GM21447 (cell line): ENCODE data around the gene GFOD1.
"Not testable (repeated sequence)": the region's sequence is repeated elsewhere in the genome, so short reads cannot be mapped to it uniquely, and the experiment has no call there.

Experiments
- ATAC-seq: cut with Tn5 transposase; IDR thresholded peaks from one replicate; pipeline ENCODE4 v1.9.1; 2021; ENCODE audit not compliant: unreplicated experiment

Gene GFOD1

DNA sequence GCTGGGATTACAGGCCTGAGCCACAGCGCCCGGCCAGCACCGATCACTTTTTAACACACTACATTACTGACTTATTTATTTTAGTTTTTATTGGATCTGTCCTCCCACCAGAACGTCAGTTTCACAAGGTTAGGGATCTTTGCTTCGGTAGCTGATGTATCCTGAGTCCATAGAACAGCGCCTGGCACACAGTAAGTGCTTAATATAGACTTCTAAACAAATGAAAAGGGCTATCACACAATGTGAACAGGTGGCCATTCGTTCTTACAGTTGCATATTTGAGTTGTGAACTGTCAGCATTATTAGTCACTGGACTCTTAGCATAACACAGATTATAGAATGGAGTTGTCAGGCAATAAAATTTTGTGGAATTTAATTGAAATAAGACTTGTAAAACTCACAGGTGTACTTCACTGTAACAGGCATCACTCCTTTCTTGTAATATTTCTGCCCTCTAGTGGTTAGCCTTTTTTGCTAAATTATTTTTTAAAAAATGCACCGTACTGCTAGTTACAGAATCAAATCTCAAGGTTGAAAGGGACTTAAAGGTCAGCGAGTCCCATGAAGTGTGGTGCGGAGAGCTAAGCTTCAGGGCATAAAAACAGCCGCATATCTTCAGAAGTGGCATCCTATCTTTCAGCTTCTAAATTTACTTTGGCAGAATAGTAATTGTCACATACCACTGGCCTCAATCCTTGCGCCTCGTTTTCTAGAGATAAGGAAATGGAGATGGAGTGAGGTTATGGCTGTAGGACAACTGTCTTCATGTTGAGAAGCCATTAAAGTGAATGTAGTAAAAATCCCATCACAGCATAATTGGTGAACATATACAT is 155.7 kb downstream of the GFOD1 start:
- no peak for ATAC-seq

DNA sequence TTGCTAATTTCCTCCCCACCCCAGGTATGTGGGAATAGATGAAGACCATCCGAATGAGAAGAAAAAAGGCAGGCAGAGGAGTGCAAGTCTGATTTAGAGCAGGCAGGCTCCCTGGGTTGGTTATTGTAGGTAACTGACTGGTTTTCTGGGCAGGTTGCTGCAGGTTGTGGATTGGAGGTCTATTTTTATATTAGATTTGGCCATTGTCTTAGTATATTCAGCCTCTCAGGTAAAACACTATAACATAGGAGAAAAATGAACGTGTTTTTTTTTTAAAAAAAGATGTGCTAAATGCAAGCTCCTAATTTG is 158.6 kb downstream of the GFOD1 start:
- ATAC-seq, result peak; percentile 8

DNA sequence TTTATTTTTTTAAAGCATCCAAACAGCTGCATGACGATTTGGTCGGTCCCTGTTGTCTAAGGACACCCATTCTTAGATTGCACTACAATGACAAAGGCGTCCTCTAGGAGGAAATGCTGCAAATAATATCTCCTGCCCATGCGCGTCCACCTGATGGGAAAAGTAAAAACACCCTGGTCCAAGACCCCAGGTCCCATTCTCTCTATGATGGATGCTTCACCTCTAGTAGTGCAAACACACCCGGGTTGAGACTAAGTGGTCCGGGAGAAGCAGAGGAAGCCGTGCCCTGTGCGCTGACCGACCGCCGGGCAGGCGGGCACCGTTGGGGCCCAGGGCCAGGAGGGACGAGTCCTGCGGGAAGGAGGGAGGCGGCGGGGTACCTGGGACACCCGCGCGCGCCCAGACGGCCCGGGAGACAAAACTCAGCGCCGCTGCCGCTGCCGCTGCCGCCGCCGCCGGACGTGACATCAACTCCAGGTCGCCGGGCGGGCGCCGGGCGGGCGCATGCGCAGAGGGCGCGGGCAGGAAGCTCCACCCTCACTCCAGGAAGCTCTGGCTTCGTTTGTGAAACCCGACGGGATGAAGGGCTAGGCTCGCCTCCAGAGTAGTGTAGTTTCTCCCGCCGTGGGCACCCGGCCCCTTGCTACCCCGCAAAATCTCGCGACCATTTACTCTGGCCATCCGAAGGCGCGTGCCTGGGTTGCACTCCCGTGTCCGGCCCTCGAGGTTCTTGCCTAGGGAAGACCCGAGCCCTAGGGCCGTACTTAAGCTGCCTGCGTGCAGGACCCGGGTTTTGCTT is 159.1 kb downstream of the GFOD1 start, which contains the start of gene TBC1D7:
Gene TBC1D7, minus strand, starts transcription at position 462 of the 799 bp plus-strand sequence. CDS start 1,639 bp downstream, outside the sequence.
- ATAC-seq, result peak; percentile 87

DNA sequence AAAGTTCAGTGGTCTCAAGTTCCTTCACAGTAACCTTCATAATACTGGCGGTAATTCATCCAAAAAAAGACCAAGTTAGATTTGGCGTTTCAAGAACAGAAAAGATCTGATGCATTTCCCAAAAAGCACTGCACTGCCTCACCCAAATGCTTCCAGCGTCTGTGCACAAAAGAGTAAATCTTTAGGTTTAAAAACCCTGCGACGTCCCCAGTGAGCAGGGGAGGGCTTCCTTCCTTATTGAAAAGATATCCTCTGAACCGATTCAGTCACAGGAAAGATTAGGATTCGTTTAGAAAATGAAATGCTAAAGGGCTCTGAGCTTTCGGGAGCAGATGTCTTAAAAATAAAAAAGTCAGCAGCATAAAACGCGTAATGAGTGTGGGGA is 159.7 kb downstream of the GFOD1 start:
- ATAC-seq, result peak; percentile 14

DNA sequence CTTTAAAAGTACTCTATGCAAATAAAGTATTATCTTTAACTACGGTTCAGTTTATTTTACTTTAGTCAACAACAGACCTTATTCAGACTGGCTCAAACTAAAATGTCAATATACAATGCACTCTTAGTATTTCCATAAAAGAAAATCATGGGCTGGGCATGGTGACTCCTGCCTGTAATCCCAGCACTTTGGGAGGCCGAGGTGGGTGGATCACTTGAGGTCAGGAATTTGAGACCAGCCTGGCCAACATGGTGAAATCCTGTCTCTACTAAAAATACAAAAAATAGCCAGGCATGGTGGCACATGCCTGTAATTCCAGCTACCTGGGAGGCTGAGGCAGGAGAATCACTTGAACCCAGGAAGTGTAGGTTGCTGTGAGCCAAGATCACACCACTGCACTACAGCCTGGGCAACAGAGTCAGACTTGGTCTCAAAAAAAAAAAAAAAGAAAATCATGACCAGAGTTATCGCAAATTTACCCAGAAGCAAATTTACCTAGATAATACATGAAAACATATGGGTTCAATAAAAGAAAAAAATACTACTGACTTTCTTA is 161.3 kb downstream of the GFOD1 start:
- not testable (repeated sequence) for ATAC-seq

DNA sequence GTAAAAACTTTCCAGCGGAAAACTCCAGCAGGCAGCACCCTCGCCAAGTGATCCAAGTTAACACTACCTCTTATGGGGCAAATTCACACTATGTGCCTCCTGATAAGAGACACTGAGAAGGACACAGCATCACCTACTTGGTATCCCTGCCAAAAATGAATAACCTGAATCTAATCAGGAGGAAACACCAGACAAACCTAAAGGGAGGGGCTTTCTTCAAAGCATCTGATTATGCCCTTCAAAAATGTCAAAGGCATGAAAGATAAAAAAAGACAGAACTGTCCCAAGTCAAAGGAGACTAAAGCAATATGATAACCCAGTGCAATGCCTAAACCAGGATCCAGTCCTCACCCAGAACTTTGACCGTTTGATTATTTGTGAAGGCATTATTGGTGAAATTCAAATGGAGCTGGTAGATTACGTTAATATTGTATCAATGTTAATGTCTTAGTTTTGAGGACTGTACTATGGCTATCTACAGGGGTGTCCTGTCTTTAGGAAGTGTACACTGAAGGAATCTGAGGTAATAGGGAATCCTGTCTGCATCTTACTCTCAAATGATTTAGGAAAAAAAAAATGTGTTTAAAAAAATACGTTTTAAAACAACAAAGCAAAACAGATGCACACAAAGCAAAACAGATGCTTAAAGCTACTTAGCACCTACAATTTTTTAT is 167.4 kb downstream of the GFOD1 start:
- ATAC-seq, result no peak

DNA sequence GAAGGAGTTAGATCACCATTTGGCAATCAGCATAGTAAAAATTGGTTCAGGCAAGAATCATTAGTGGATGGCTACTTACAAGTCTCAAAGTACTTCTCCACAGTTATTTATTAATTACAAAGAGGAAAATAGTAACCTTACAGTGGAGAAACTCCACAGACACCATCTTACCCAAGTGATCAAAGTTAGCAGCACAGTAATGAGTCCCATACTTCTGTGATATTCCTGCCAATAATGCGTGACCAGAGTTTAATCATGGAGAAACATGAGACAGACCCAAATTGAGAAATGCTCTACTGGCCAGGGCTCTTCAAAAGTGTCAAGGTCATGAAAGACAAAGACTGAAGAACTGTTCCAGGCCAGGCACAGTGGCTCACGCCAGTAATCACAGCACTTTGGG is 168.6 kb downstream of the GFOD1 start:
- ATAC-seq, result no peak

DNA sequence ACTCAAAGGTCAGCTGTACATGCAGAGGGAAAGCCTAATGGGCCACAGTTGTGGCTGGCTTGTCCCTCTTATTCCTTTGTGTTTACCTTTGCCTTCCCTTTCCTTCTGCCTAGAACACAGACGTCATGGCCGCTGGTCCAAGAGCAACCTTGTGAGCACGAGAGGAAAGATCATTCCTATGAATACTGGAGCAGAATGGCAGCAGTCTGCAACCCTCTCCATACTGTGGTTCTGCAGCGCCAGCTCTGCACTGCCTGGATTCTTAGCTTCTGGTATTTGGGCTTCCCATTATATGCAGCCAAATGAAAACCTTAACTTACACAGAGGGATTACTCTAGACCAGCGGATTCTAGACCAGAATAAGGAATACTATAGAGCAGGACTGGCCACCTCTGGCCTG is 171.5 kb downstream of the GFOD1 start:
- no peak for ATAC-seq

DNA sequence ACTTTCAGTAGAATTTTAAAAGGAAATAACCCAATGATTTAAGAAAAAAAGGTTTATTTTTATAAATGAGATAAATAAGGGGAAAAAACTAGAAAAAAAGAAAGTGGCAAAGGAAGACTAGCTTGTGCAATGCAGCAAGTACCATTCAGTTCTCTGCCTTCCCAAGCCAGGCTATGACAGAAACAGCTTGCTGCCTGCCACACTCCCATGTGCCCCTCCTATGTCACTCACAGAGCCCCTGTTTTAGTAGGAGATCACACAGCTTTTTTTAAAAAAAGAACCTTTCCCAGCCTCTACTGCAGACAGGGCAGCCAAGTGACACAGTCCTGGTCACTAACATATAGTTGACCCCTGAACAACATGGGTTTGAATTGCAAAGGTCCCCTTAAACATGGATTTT is 172.6 kb downstream of the GFOD1 start:
- no peak for ATAC-seq

DNA sequence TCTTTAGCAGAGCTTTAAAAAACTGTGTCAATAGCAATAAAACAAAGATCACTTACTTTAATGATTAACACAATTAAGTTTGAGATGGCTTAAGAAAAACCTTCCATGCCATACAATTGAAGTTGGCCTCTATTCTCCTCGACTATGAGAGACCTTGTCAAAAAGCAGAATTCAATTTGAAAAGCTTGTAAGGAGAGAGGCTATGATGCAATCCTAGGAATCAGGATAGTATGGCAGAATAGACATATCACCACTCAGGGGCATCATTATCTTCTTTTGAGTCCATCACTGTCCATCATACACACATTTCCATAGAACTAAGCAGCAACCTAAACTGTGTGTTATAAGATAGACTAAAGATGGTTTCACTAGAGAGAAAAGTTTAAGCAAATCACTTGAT is 176.2 kb downstream of the GFOD1 start:
- ATAC-seq, result no peak

DNA sequence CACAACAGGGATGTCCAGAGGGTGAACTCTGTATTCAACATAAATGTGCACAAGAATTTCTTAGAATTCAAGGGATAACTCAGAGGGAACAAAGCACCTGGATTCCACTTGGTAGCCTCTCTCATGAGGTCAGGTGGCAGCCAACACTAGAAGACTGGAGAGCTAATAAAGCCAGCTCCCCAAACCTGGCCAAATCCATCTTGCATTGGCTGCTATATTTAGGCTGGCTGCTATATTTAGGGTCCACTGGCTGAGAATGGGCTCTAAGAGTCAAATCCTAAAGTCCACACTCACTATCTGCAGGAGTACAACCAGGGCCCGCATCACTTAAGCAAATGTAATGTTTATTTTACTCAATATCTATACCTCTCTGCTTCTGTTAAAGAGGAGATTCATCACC is 179.1 kb downstream of the GFOD1 start:
- no peak for ATAC-seq
